CD4-positive, alpha-beta T cell treated with Interleukin-17A for 4 hours (primary cell): ENCODE results near the gene ZNF419.
"Not testable (repeated sequence)": the region's sequence is repeated elsewhere in the genome, so short reads cannot be mapped to it uniquely, and the experiment has no call there.

ENCODE experiments used
- DNase-seq: peaks from one replicate; pipeline ENCODE4 v3.0.0-alpha.2; 2020; ENCODE audit warnings: mixed read lengths

ZNF419 gene

DNA sequence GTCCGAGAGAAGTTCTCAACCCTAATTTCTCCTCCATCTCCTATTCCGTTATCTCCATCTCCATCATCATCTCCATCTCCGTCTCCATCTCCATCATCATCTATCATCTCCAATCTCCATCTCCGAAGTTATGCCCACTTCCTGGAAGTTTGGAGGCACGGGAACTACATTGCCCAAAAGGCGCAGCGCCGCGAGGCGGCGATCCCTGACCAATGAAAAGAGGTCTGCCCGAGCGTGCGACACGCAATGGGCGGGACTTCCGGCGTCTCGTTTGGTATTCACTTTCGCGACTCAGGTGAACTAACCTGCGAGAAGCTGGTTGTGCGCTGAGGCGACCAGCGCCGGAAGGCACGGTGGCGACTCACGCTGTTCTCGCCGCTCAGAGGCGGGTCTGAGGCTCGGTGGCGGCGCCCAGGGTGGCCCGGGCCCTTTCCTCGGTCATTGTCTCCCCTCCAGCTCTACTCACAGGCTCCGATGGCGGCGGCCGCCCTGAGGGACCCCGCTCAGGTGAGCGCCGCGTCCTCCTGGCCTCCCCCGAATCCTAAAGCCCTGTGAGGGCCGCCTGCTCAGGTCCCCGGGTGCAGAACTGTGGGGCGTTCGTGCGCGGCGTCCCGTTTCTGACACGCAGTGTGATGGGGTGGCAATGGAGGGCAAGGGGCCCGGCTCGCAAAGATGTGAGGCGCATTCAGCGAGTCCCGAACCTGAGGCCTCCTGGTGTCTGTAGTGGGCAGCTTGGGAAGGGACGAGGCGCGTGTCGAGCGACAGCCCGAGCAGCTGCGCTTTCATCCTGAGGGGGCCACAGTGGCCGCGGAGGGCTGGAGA, at the start of gene ZNF419:
TSS of gene ZNF419 (plus strand) at position 274 of the 822 bp plus-strand sequence. CDS start at position 475, 201 bp downstream.
- DNase-seq = peak; percentile 98

DNA sequence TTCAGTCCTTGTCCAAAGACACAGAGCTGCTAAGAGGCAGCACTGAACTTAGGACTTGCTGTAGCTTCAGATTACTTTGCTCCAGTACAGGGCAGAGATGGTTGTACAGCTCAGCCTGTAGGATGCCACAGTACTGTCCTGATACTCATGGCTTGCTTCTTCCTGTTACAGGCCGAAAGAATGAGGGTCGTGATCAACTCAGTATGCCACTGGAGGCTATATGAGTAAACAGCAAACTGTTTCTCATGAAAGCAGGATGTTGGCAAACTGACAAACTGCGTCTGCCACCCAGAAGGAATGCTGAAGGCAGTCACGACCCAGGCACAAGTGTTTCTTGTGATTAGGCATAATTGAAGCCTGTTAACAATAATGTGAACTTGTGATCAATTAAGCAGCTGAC, 49.6 kb upstream of the ZNF419 start:
- no peak for DNase-seq

DNA sequence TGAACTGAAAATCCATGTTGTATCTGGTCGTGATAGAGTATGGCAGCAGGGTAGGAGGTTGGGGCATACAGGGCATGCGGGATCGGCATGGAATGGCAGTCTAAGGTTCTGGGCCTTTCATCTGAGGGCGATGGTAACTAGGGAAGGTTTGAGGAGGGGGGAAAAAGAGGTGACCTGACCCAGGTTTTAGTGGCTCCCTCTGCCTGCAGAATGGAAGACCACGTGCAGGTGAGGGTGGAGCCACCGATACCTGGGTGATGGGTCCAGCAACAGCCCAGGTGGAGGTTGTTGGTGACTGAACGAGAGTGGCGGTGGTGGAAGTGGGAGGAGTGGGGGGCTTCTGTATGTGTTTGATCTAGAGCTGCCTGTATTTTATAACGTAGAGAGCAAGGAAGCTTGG, 48.6 kb upstream of the ZNF419 start:
- DNase-seq = no peak

DNA sequence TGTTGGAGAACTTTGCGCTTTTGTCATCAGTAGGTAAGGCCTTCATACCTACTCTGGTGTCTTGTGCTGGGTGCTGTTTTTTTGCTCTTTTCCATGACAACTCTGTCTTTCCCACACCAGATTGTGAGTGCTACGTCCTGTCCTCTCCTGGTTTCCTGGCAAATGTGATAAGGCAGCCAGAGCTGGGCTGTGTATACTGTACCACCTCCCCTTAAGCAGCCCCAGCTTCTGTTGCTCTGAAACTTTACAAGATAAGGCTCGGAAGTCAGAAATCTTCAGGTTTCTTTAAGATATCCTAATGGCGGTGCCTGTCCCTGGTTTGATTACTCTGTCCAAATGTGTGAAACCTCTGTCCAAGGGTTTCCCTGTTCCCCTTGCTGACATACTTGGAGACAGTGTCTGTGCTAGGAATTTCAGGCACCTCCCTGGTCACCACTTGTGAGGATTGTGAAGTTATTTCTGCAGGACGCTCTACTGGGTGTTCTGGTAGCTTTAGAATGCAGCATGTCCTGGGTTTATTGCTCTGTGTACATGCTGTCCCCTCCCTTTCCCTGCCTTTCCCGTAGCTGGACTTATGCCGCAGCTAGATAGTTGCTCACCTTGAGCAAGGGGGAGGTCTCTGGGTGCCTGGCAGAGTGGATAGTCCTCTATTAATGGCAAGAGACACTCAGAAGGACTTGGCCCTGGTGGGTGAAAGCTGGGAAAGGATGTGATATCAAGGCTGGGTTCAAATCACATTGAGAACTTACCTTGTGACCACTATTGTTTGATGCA, 45.4 kb upstream of the ZNF419 start:
- no peak for DNase-seq

DNA sequence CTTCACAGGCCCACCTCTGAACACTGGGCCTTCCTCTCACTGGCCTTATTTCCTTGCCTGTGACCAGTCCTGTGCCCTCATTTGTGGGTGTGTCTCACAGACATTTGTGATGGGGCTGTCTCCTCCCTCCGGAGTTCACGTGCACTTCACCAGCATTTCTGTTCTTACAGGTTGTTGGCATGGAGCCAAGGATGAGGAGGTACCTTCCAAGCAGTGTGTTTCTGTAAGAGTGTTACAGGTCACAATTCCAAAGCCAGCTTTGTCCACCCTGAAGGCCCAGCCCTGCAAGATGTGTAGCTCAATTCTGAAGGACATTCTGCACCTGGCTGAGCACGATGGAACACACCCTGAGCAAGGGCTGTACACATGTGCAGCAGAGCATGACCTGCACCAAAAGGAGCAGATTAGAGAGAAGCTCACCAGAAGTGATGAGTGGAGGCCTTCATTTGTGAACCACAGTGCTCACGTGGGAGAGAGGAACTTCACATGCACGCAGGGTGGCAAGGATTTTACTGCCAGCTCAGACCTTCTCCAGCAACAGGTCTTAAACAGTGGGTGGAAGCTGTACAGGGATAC, 44.3 kb upstream of the ZNF419 start:
- DNase-seq = no peak

DNA sequence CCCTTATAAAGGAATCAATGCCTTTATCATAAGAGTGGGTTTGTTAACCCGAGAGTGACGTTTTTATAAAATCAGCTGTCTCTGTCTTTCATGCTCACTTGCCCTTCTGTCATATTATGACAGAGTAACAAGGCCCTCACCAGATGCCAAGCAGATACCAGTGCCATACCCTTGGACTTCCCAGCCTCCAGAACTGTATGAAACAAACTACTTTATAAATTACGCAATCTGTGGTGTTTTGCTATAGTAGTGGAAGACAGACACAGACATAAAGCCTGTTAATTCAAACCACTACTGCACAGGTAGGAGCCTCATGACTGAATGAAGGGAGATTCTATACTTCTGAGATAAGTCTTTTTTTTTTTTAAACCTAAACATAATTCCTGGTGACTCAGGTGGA, 35.2 kb upstream of the ZNF419 start:
- DNase-seq = no peak

DNA sequence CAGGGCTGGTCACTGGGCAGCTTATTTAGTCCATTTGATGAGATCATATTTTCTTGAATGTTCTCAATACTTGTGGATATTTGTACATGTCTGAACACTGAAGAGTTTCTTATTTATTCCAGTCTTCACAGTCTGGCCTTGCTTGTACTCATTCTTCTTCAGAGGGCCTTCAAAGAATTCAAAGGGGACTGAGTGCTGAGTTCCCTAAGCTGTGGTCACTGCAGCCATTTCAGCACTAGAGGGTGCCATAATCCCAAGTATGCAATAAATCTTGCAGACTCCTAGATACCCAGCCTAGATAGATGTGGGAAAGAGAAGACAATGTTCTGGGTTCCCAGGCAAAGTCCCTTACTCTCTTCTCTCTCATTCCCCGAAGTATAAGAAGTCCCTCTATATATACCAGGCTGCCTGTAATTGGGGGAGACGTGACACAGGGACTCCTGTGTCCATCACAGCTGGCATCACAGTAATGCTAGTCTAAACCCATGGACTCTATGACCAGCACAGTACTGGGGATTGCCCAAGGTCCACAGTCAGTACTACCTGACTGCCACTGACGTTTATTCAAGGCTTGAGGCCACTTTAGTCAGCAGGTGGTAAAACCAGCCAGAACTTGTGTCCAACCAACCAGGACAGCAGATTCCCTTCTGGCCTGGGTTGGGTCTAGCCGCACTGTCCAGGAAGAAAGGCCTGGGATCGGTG, 21.7 kb upstream of the ZNF419 start:
- DNase-seq = peak; percentile 7

DNA sequence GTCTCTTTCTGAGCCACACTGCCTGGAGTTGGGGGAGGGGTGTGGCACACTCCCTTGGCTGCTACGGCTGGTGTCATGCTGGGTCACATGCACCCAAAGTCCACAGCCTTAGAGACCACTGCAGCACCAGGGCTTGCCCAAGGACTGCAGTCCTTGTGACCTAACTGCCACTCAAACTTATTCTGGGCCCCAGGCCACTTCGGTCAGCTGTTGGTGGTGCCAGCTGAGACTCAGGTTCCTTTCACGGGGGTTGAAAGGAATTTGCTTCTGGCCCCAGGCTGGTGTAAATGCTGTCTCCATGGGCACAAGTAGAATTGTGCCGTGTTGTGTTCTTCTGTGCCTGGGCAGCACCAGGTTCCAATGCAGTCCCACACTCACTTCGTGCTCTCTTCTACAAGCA, 21.1 kb upstream of the ZNF419 start:
- no peak for DNase-seq

DNA sequence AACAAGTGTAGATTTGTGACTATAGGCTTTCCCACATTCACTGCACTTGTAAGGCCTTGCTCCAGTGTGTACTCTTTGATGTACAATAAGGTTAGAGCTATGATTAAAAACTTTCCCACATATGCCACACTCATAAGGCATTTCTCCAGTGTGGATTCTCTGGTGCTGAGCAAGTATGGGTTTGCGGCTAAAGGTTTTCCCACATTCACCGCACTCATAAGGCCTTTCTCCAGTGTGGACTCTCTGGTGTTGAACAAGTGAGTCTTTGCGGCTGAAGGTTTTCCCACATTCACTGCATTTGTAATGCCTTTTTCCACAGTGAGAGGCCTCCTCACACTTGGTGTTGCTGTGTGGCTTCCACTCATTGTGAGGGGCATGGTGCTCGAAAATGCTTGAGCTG, 13.9 kb upstream of the ZNF419 start:
- no peak for DNase-seq

DNA sequence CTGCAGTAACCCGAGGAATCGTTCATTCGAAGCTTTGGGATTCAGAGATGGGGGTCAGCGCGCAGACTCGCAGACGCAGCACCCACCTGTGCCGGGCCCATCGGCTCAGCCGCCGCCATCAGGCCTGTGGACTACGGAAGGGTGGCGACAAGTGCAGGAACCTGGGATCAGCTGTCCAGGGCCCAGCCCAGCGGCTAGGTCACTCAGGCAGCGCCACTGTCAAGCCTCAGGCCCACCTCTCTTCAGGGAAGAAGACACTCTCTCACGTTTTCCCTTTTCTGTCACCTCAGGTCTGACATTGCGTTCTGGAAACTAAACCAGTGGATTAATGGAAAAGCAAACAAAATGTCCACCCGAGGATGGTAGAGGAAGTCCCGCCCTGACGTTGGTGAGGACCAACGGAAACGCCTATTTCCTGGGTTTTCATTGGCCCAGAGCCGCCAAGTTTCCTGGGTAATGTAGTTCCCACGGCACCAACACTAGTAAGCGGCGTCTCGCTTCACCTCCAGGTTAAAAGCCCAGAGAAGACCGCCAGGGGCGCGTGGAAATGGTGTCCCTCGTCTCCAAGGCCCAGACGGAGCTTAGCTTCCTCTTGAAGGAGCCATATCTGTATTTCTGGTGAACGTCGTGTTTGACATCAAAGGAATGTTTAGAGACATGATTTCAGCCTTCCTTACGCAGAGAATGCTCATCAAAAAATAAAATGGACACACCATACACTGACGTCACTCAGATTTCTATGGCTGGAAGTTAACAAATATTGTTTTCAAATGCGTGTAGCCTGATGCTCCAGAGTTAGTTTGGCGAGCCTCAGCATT, 10.2 kb upstream of the ZNF419 start, which contains the start of gene ZNF772:
TSS of gene ZNF772 (minus strand) at position 376 of the 818 bp plus-strand sequence. CDS start at position 119, 257 bp downstream.
- peak; percentile 88 for DNase-seq

DNA sequence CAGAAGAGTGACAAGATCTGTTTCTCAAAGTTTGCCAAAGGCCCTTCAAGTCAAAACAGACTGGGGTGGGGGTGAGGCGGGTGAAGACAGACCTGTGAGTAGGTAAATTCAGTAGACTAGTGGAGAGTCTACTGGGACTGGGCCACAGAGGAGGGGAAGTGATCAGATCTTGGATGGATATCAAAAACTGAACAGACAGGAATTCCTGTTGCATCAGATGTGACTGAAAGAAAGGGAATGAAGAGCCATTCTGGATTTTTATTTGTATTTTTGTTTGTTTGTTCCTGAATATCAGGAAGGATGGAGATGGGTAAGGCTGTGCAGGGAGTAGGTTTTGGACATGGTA, 722 bp downstream of the ZNF419 start:
- not testable (repeated sequence) for DNase-seq

DNA sequence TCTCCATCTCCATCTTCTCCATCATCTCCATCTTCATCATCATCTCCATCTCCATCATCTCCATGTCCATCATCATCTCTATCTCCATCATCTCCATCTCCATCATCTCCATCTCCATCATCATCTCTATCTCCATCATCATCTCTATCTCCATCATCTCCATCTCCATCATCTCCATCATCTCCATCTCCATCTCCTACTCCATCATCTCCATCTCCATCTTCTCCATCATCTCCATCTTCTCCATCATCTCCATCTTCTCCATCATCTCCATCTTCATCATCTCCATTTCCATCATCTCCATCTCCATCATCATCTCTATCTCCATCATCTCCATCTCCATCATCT, 11.8 kb downstream of the ZNF419 start:
- DNase-seq = not testable (repeated sequence)

DNA sequence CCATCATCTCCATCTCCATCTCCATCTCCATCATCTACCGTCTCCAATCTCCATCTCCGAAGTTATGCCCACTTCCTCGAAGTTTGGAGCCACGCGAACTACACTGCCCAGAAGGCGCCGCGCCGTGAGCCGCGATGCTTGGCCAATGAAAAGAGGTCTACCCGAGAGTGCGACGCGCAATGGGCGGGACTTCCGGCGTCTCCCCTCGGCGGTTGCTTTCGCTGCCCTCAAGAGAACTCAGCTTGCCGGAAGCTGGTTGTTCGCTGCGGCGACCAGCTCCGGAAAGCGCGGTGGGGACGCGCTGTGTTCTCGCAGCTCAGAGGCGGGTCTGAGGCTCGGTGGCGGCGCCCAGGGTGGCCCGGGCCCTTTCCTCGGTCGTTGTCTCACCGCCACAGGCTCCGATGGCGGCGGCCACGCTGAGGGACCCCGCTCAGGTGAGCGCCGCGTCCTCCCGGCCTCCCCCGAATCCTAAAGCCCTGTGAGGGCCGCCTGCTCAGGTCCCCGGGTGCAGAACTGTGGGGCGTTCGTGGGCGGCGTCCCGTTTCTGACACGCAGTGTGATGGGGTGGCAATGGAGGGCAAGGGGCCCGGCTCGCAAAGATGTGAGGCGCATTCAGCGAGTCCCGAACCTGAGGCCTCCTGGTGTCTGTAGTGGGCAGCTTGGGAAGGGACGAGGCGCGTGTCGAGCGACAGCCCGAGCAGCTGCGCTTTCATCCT, 12.3 kb downstream of the ZNF419 start, which contains the start of gene ZNF773:
TSS of gene ZNF773 (plus strand) at position 259 of the 716 bp plus-strand sequence. CDS start at position 402, 143 bp downstream.
- DNase-seq = peak; percentile 98

DNA sequence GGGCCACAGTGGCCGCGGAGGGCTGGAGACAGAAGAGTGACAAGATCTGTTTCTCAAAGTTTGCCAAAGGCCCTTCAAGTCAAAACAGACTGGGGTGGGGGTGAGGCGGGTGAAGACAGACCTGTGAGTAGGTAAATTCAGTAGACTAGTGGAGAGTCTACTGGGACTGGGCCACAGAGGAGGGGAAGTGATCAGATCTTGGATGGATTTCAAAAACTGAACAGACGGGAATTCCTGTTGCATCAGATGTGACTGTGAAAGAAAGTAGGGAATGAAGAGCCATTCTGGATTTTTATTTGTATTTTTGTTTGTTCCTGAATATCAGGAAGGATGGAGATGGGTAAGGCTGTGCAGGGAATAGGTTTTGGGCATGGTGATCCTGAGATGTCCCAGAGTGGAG, 12.8 kb downstream of the ZNF419 start:
- not testable (repeated sequence) for DNase-seq

DNA sequence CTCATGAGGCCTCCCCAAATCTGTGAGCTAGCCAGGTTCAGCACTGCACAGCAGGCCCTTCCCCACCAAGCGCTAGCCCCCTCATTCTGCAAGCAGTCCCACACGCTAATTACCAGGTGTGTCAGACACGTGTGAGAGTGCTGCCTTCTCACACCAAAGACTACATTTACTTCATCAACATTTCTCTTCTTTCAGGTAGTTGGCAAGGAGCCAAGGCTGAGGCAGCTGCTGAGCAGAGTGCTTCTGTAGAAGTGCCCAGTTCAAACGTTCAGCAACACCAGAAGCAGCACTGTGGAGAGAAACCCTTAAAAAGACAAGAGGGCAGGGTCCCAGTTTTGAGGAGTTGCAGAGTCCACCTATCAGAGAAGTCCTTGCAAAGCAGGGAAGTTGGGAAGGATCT, 18.6 kb downstream of the ZNF419 start:
- DNase-seq = no peak

DNA sequence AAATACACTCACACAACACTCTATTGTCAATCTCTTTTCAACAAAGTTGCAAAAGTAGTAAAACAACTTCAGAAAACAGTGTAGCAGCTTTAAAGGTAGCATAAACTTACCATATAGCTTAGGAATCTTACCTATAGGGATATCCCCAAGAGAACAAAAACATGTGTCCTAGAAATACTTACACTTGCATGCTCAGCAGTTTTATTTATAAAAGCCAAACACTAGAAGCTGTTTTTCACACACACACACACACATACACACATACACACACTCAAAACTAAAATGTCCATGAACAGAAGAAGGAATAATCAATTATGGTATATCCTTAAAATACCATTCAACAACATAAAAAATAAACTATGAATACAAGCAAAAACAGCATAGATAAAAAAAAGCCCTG, 23.9 kb downstream of the ZNF419 start:
- no peak for DNase-seq

DNA sequence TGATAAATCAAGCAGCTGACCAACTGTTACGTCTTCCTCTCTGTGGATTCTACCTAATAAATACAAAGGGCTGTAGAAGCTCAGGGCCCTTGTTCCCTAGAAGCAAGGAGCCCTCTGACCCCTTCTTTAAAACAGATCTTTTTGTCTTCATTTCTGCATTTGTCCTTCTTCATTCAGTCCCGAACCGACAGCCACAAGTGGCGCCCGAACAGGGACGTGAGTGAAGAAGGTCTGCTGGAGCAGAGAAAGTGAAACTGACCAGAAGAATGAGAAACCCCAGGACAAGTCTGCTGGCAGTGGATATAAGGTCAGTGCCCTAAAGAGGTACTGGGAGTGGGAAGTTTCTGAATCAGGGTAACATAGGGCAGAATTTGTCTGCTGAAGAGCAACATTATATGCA, 25.3 kb downstream of the ZNF419 start:
- DNase-seq = no peak

DNA sequence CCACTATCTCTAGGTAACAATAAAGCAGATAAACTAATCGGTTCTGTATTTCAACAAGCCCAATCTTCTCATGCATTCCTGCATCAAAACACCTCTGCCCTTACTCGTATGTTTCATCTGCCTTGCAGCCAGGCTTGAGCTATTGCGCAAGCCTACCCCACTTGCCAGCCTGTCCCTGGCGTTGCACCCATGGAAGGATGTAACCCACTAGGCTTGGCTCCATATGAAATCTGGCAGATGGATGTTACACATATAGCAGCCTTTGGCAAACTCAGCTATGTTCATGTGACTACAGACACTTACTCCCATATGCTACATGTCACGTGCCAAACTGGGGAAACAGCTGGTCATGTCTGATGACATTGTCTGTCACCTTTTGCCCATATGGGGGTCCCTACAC, 27.7 kb downstream of the ZNF419 start:
- DNase-seq = no peak

DNA sequence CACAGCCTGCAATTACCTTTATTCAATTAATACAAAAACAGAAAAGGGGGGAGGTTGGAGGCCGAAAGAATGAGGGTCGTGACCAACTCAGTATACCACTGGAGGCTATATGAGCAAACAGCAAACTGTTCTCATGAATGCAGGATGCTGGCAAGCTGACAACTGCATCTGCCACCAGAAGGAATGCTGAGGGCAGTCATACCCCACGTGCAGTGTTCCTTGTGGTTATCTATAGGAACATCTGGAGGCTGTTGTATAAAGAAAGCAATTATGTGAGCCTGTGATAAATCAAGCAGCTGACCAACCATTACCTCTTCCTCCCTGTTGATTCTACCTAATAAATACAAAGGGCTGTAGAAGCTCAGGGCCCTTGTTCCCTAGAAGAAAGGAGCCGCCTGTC, 30.5 kb downstream of the ZNF419 start:
- not testable (repeated sequence) for DNase-seq

DNA sequence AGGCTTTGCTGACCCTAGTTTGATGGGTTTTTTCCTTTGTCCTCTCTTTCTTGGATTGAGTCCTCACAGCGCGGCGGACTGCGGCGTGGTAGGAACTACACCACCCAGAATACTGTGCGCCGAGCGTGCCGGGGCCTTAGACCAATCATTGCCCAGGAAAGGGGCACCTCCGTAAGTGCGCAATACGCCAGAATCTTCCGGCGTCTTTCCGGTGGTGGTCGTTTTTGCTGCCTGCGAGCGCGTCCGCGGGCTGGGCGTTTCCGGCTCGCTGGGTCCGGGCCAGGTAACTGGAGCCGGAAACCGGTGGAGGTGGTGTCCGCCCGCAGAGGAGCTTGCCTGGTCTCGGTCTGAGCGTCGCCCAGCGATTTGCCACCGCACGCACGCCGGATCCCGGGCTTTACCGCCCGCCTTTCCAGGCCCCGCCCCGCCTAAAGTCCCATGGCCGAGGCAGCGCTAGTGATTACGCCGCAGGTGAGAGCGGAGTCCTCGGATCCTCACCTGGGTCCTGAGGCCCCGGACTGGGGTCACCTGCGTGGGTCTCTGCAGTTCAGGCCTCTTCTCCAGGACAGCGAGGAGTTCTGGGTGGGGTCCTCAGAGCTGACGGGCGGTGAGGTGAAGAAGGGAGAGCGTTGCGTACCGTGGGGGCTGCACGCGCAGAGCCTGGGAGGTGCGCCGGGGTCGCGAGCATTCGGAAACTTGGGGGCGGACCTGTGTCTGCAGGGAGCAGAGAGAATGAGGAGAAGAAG, 39.8 kb downstream of the ZNF419 start, which contains the start of gene ZNF549:
TSS of gene ZNF549 (plus strand) at position 221 of the 746 bp plus-strand sequence. CDS start at position 439, 218 bp downstream.
- peak; percentile 87 for DNase-seq
